Colonic mucosa (tissue), 4 donors: ENCODE measurements around the gene FMN1. TPM values are rescaled to one million over a fixed set of nuclear protein-coding genes. Genes with fewer than 3 reads are reported as not detected.
A peak's percentile ranks its signal among the peaks of the same experiment; 100 is the strongest.

Source experiments
- DNase-seq: peaks from one replicate; pipeline ENCODE4 v3.0.0-alpha.2; 2020
- H3K27ac ChIP-seq: fragments of 200-600 bp; one replicate; pipeline ENCODE4 v1.8.0; 2021
- H3K27me3 ChIP-seq: fragments of 200-600 bp; one replicate; pipeline ENCODE4 v1.8.0; 2021
- H3K36me3 ChIP-seq: fragments of 200-600 bp; one replicate; pipeline ENCODE4 v1.8.0; 2021
- H3K4me1 ChIP-seq: fragments of 200-600 bp; one replicate; pipeline ENCODE4 v1.8.0; 2021; ENCODE audit warnings: mild to moderate bottlenecking
- H3K4me3 ChIP-seq: fragments of 200-600 bp; one replicate; pipeline ENCODE4 v1.8.0; 2021
- H3K9ac ChIP-seq, 2 donors: one replicate each; pipeline ENCODE4 v1.7.0; 2013; ENCODE audit warnings: control low read depth in 2 of 2, low read depth in 2 of 2, low read length in 2 of 2
- H3K9me3 ChIP-seq: fragments of 200-600 bp; one replicate; pipeline ENCODE4 v1.8.0; 2021
- intact Hi-C: fragments of 100-400 bp; cut with DNase I; formaldehyde crosslinking; loops from one replicate; pipeline ENCODE4 v1.14.1; 2022
- total RNA-seq, 2 donors: library from RNA; stranded (reverse); fragmentation: NEBNext Ultra II Directional in 1 of 2; extraction: Animal tissue kit (Norgen Biotek cat#: 25700) in 1 of 2; gene quantifications; one replicate each; pipeline ENCODE4 v1.2.1, GENCODE V29; 2021
- TF ChIP-seq, protein P1 (sequence below): fragments of 200-600 bp; IDR thresholded peaks from one replicate; pipeline ENCODE4 v1.8.0; 2022; ENCODE audit warnings: antibody characterized with exemption, mild to moderate bottlenecking
- donor health status: healthy.
- donor health status: DM: no; HTN: no; CAD: no.
- donor health status: DM: no; HTN: no; CAD: no.

Gene FMN1, protein sequence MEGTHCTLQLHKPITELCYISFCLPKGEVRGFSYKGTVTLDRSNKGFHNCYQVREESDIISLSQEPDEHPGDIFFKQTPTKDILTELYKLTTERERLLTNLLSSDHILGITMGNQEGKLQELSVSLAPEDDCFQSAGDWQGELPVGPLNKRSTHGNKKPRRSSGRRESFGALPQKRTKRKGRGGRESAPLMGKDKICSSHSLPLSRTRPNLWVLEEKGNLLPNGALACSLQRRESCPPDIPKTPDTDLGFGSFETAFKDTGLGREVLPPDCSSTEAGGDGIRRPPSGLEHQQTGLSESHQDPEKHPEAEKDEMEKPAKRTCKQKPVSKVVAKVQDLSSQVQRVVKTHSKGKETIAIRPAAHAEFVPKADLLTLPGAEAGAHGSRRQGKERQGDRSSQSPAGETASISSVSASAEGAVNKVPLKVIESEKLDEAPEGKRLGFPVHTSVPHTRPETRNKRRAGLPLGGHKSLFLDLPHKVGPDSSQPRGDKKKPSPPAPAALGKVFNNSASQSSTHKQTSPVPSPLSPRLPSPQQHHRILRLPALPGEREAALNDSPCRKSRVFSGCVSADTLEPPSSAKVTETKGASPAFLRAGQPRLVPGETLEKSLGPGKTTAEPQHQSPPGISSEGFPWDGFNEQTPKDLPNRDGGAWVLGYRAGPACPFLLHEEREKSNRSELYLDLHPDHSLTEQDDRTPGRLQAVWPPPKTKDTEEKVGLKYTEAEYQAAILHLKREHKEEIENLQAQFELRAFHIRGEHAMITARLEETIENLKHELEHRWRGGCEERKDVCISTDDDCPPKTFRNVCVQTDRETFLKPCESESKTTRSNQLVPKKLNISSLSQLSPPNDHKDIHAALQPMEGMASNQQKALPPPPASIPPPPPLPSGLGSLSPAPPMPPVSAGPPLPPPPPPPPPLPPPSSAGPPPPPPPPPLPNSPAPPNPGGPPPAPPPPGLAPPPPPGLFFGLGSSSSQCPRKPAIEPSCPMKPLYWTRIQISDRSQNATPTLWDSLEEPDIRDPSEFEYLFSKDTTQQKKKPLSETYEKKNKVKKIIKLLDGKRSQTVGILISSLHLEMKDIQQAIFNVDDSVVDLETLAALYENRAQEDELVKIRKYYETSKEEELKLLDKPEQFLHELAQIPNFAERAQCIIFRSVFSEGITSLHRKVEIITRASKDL (N-terminal part only)
- 10 to 100 TPM; 23.5 to 32.0 TPM for total RNA-seq

- H3K27me3 ChIP-seq = no peaks in the 10 kb centered on the region
- H3K4me3 ChIP-seq = peak within 1 kb of the TSS; percentile 44
- H3K36me3 ChIP-seq = no peaks in the 10 kb centered on the region
- no peaks in the 10 kb centered on the region for H3K4me1 ChIP-seq
- no peak within 1 kb of the TSS for H3K27ac ChIP-seq
- peak; percentile 96 for DNase-seq
- intact Hi-C loops = no loop called here
- no peaks in the 10 kb centered on the region for H3K9me3 ChIP-seq
- H3K9ac ChIP-seq = peak within 1 kb of the TSS in 1 of 2 donors; percentile 40
- TF ChIP-seq, protein P1, sequence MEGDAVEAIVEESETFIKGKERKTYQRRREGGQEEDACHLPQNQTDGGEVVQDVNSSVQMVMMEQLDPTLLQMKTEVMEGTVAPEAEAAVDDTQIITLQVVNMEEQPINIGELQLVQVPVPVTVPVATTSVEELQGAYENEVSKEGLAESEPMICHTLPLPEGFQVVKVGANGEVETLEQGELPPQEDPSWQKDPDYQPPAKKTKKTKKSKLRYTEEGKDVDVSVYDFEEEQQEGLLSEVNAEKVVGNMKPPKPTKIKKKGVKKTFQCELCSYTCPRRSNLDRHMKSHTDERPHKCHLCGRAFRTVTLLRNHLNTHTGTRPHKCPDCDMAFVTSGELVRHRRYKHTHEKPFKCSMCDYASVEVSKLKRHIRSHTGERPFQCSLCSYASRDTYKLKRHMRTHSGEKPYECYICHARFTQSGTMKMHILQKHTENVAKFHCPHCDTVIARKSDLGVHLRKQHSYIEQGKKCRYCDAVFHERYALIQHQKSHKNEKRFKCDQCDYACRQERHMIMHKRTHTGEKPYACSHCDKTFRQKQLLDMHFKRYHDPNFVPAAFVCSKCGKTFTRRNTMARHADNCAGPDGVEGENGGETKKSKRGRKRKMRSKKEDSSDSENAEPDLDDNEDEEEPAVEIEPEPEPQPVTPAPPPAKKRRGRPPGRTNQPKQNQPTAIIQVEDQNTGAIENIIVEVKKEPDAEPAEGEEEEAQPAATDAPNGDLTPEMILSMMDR = no peak
These were observed at the start of gene FMN1 for GRCh38 chr15:33194704-33195670. TSS of gene FMN1 (minus strand) at chr15:33194714. CDS start at chr15:33154914, 39,800 bp downstream.

GRCh38 chr15:33243869-33244268 is 49.4 kb upstream of the FMN1 start:
- intact Hi-C loops = no loop called here
- TF ChIP-seq, protein P1 = no peak
- Histone ChIP-seq H3K4me3 (no peak overlapping the region), H3K9me3 (no peaks in the 10 kb centered on the region), H3K27ac (no peak overlapping the region), H3K4me1 (no peaks in the 10 kb centered on the region), H3K9ac (no peak overlapping the region), H3K36me3 (no peaks in the 10 kb centered on the region), H3K27me3 (no peaks in the 10 kb centered on the region)
- DNase-seq = no peak

GRCh38 chr15:33243393-33243792 is 48.9 kb upstream of the FMN1 start:
- no peaks in the 10 kb centered on the region for H3K9me3 ChIP-seq
- TF ChIP-seq, protein P1 = no peak
- intact Hi-C loops = no loop called here

DNA sequence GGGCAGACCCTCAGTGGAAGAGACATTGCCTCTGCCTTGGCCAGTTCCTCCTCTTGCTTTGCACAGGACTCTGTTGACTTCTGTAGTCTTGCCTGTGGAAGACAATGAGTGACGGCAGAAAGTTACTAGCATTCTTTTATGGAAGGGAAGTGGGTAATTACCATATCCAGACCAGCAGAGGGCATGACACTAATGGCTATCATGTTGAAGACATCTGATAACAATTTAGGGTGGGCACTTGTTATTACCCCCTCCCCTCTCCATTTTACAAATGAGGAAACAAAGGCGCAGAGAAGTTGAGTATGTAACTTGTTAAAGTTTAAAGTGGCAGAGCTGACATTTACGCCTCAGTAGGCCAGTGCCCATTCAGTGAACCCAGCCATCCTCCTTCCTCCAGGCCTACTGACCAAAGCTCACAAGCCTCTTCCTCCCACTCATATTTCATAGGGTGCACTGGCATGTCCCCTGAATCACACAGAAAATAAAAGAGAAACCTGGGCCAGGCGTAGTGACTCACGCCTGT is 48.2 kb upstream of the FMN1 start:
- H3K9ac ChIP-seq = no peak overlapping the region
- no peak for DNase-seq
- intact Hi-C loops = no loop called here

More at GRCh38 chr15:33243393-33243792, 48.9 kb upstream of the FMN1 start:
- no peak overlapping the region for H3K27ac ChIP-seq
- no peaks in the 10 kb centered on the region for H3K27me3 ChIP-seq
- no peaks in the 10 kb centered on the region for H3K4me1 ChIP-seq
- no peak overlapping the region for H3K4me3 ChIP-seq
- H3K36me3 ChIP-seq = no peaks in the 10 kb centered on the region
- DNase-seq = no peak
- no peak overlapping the region for H3K9ac ChIP-seq

More for the DNA sequence above, 48.2 kb upstream of the FMN1 start:
- TF ChIP-seq, protein P1 = no peak
- Histone ChIP-seq H3K27ac (no peak overlapping the region), H3K27me3 (no peaks in the 10 kb centered on the region), H3K4me3 (no peak overlapping the region), H3K4me1 (no peaks in the 10 kb centered on the region), H3K36me3 (no peaks in the 10 kb centered on the region), H3K9me3 (no peaks in the 10 kb centered on the region)
